ENCODE data around the gene CPNE2. TPM values are rescaled to one million over a fixed set of nuclear protein-coding genes. Genes with fewer than 3 reads are reported as not detected.
"Not testable (repeated sequence)": the region's sequence is repeated elsewhere in the genome, so short reads cannot be mapped to it uniquely, and the experiment has no call there.

CPNE2 gene
- total RNA-seq, 2 donors from 2014 or later: 16.0 to 26.1 TPM

GRCh38 chr16:57066625-57067024 is 25.8 kb upstream of the CPNE2 start:
- H3K36me3 ChIP-seq: no peaks in the 10 kb centered on the region

GRCh38 chr16:57067347-57067746 is 25.0 kb upstream of the CPNE2 start:
- no peaks in the 10 kb centered on the region for H3K4me1 ChIP-seq
- H3K27me3 ChIP-seq: no peaks in the 10 kb centered on the region
- H3K4me3 ChIP-seq: no peak overlapping the region
- H3K36me3 ChIP-seq: no peaks in the 10 kb centered on the region
- DNase-seq (ENCODE audit: low spot score): no peak
- H3K9me3 ChIP-seq: no peaks in the 10 kb centered on the region
- no peak overlapping the region for H3K27ac ChIP-seq
- no peak for TF ChIP-seq CTCF (IDR thresholded peaks at IDR 0.05)

More at GRCh38 chr16:57066625-57067024, 25.8 kb upstream of the CPNE2 start:
- no peaks in the 10 kb centered on the region for H3K9me3 ChIP-seq
- peaks cover 0 to 7% of the 10 kb centered on the region in 2 donors for H3K4me1 ChIP-seq
- no peak overlapping the region for H3K27ac ChIP-seq
- TF ChIP-seq CTCF (IDR thresholded peaks at IDR 0.05): no peak
- DNase-seq (ENCODE audit: low spot score): no peak
- no peaks in the 10 kb centered on the region for H3K27me3 ChIP-seq
- no peak overlapping the region for H3K4me3 ChIP-seq

GRCh38 chr16:57069053-57069452 is 23.3 kb upstream of the CPNE2 start:
- H3K9me3 ChIP-seq: no peaks in the 10 kb centered on the region
- no peak overlapping the region for H3K4me3 ChIP-seq
- no peaks in the 10 kb centered on the region for H3K27me3 ChIP-seq
- DNase-seq (ENCODE audit: low spot score): no peak
- TF ChIP-seq CTCF (IDR thresholded peaks at IDR 0.05): no peak
- no peaks in the 10 kb centered on the region for H3K4me1 ChIP-seq
- no peak overlapping the region for H3K27ac ChIP-seq
- peaks cover 2% of the 10 kb centered on the region for H3K36me3 ChIP-seq

GRCh38 chr16:57069635-57070370 is 22.6 kb upstream of the CPNE2 start:
- Histone ChIP-seq H3K27ac (no peak overlapping the region), H3K9me3 (no peaks in the 10 kb centered on the region), H3K27me3 (no peaks in the 10 kb centered on the region), H3K36me3 (peaks cover 6% of the 10 kb centered on the region), H3K4me3 (no peak overlapping the region), H3K4me1 (no peaks in the 10 kb centered on the region)
- DNase-seq (ENCODE audit: low spot score): no peak
- TF ChIP-seq CTCF (IDR thresholded peaks at IDR 0.05): no peak

- Histone ChIP-seq H3K9me3 (no peaks in the 10 kb centered on the region), H3K27me3 (no peaks in the 10 kb centered on the region), H3K27ac (no peak overlapping the region), H3K4me1 (no peaks in the 10 kb centered on the region), H3K4me3 (no peak overlapping the region), H3K36me3 (peaks cover 6% of the 10 kb centered on the region)
- TF ChIP-seq CTCF (IDR thresholded peaks at IDR 0.05): no peak
- DNase-seq (ENCODE audit: low spot score): no peak
Measured at GRCh38 chr16:57070424-57070823, 22.0 kb upstream of the CPNE2 start.

- H3K27ac ChIP-seq; DNase-seq (ENCODE audit: low spot score); H3K4me3 ChIP-seq; H3K27me3 ChIP-seq; H3K9me3 ChIP-seq; H3K4me1 ChIP-seq; H3K36me3 ChIP-seq: not testable (repeated sequence)
Measured at GRCh38 chr16:57071081-57071732, 21.2 kb upstream of the CPNE2 start.

Data from right atrium auricular region (tissue), 2 donors.